ENCODE data around the gene IFI44.

Gene IFI44

GRCh38 chr1:78713297-78713696, 63.7 kb downstream of the IFI44 start:
- no peak for TF ChIP-seq ZNF202 (tag by site-specific recombination; IDR thresholded peaks at IDR 0.05; ENCODE audit: borderline replicate concordance)
- TF ChIP-seq ZNF133 (tag by site-specific recombination; IDR thresholded peaks at IDR 0.05), result no peak
- TF ChIP-seq ZNF777 (tag by site-specific recombination; IDR thresholded peaks at IDR 0.05; ENCODE audit: borderline replicate concordance), result no peak
- TF ChIP-seq, protein P1, sequence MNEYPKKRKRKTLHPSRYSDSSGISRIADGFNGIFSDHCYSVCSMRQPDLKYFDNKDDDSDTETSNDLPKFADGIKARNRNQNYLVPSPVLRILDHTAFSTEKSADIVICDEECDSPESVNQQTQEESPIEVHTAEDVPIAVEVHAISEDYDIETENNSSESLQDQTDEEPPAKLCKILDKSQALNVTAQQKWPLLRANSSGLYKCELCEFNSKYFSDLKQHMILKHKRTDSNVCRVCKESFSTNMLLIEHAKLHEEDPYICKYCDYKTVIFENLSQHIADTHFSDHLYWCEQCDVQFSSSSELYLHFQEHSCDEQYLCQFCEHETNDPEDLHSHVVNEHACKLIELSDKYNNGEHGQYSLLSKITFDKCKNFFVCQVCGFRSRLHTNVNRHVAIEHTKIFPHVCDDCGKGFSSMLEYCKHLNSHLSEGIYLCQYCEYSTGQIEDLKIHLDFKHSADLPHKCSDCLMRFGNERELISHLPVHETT (tag by site-specific recombination; IDR thresholded peaks at IDR 0.05), result no peak
- Histone ChIP-seq H3K4me3 (ENCODE audit: low read depth, low read length) (no peak overlapping the region), H3K4me1 (ENCODE audit: control insufficient read depth, insufficient read depth, low read length) (no peaks in the 10 kb centered on the region), H3K27ac (ENCODE audit: extremely low read depth, low read depth, low read length) (no peak overlapping the region), H3K36me3 (ENCODE audit: control insufficient read depth in 2 of 2, insufficient read depth in 1 of 2, low read length in 2 of 2) (no peaks in the 10 kb centered on the region), H3K9me3 (ENCODE audit: control insufficient read depth, insufficient read depth, low read depth, low read length) (no peaks in the 10 kb centered on the region)
- POLR2A ChIA-PET, result no interaction called here
- CTCF ChIA-PET, result interaction anchor here (1.1 kb wide), 1 partner anchor 47 kb away, joined by 3 read pairs; no protein-coding TSS in a partner anchor

Data from HEK293 (cell line).